ENCODE data around the gene EPN1.

DNA sequence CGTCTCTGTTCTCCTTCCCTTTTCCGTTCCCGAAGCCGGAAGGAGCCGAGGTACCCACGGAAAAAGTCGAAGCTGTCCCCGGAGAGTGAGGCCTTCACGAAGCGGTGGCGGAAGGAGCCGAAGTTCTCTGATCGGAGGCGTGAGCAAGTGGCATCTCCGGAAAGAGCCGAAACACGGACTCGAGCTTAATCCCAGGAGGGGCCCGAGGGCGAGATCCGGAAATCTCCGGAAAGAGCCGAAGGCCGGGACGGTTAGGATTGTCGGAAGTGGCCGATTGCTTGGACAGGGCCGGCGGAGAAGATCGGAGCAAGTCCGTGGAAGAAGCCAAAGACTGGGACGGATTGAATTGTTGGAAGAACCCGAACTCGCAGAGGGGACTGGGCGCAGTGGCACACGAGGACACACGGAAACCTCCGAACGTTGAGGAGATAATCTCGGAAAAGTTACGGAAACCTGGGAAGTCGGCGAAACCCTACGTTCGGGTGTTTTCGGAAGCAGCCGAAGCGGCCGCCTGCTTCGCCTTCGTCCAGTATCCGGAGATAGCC lies 20.6 kb upstream of the EPN1 start:
- TF ChIP-seq, protein P1, sequence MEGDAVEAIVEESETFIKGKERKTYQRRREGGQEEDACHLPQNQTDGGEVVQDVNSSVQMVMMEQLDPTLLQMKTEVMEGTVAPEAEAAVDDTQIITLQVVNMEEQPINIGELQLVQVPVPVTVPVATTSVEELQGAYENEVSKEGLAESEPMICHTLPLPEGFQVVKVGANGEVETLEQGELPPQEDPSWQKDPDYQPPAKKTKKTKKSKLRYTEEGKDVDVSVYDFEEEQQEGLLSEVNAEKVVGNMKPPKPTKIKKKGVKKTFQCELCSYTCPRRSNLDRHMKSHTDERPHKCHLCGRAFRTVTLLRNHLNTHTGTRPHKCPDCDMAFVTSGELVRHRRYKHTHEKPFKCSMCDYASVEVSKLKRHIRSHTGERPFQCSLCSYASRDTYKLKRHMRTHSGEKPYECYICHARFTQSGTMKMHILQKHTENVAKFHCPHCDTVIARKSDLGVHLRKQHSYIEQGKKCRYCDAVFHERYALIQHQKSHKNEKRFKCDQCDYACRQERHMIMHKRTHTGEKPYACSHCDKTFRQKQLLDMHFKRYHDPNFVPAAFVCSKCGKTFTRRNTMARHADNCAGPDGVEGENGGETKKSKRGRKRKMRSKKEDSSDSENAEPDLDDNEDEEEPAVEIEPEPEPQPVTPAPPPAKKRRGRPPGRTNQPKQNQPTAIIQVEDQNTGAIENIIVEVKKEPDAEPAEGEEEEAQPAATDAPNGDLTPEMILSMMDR (optimal IDR thresholded peaks at IDR 0.05 in 1 of 3, IDR thresholded peaks at IDR 0.05 in 1 of 3, conservative IDR thresholded peaks at IDR 0.05 in 1 of 3; ENCODE audit: extremely low read depth in 1 of 3, insufficient read depth in 2 of 3, low read length in 3 of 3), result no peak
- TF ChIP-seq EZH2 (IDR thresholded peaks at IDR 0.05; ENCODE audit: low read length), result no peak
